GM18870 (cell line): ENCODE results near the gene SLC15A3.
"Not testable (repeated sequence)": the region's sequence is repeated elsewhere in the genome, so short reads cannot be mapped to it uniquely, and the experiment has no call there.

Experiments used
- ATAC-seq: cut with Tn5 transposase; IDR thresholded peaks from one replicate; pipeline ENCODE4 v1.9.1; 2021; ENCODE audit warnings: moderate library complexity; ENCODE audit not compliant: unreplicated experiment

The SLC15A3 gene

GRCh38 chr11:60916669-60917206 lies 35.2 kb downstream of the SLC15A3 start:
- ATAC-seq = no peak

DNA sequence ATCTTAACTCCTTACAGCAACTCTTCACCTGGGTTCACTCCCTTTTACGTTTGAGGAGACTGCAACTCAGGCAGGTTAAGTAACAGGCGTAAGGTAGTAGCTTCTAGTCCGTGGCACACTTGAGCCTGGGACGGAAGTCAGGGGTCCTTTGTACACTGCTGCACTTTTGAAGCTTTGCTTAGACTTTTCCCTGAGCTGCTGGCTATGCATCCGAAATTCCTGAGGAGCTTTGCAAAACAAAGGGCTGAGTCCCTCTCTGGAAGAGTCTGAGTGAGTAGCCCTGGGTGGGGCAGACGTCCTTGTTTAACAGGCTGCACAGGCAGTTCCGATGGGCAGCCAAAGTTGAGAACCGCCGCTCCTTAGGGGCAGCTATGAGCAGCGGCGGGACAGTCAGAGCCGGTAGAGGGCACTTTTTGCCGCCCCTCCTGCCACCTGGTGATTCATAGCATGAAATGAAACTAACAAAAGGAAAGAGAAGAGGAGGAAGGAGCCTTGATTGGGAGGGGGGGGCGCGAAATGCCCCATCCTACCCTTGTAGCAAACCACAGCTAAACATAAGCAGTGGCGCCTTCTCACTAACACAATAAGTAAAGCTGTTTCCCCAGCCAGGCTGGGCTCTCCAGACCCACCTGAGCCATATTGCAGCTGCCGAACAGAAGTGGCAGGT lies 36.6 kb downstream of the SLC15A3 start:
- peak; percentile 47 for ATAC-seq

DNA sequence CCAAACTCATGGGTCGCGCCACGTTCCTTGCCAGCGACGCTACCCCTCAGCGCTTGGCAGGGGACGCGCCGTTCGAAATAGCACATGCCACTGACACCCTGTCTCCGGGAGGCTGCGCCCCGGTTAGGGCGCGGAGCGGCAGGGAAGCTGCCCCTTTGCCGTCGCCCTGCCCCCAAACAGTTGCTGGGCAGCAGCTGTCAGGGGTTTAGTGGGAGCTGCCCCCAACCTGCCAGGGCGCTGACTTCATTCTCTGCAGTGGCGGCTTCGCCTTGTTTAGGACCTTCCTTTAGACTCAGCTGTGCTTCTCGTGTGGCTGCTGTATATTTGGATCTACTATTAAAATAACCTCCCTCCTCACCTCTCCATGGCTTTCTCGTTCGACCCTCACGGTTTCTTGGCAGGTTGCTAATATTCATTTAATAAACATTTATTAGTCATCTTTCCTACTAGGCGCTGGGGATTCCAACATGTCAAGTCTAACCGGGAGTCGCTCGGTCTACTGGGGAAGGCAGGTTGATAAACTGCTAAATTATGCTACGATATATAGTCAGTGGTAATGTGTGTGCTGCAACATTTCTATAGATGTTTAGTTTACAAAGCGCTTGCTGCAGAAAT lies 37.2 kb downstream of the SLC15A3 start:
- no peak for ATAC-seq

DNA sequence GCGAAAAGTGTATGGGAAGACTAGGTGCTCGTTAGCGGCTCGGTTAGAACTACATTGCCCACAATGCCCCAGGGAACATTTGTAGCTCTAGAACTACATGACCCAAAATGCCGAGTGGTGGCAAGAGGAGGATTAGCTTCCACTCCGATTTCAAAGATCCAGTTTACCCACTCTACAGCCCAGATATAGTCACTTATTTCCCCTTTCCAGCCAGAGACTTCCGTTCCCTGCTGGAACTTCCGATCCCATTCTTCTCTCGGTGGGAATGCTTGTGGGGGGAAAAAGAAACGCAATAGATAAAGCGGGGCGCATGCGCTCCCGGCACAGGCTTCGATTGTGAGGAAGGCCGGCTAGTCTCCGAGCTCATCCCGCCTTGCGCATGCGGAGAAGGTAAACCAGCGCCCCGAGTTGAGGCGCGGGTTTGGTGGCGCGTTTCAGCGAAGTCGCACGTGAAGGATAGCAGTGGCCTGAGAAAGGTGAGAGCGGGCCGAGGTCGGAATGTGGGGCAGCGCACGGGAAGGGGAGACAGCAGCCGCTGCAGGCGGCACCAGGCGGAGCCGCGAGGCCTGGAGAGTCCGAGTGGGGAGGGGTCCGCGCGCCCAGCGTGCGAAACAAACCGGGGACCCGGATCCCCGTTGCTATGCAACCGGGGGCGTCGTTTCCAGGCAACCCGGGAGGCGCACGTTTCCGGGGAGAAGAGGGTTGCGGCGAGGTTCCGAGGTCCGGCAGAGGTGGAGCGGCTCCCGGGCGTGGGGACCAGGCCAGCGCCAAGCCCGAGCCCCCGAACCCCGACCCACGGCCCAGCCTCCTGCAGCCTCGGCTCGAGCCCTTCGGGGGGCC lies 38.0 kb downstream of the SLC15A3 start, which contains the start of gene TMEM109:
Gene TMEM109, plus strand, starts transcription at position 366 of the 840 bp plus-strand sequence. CDS start 5,536 bp downstream, outside the sequence.
- ATAC-seq = peak; percentile 38

DNA sequence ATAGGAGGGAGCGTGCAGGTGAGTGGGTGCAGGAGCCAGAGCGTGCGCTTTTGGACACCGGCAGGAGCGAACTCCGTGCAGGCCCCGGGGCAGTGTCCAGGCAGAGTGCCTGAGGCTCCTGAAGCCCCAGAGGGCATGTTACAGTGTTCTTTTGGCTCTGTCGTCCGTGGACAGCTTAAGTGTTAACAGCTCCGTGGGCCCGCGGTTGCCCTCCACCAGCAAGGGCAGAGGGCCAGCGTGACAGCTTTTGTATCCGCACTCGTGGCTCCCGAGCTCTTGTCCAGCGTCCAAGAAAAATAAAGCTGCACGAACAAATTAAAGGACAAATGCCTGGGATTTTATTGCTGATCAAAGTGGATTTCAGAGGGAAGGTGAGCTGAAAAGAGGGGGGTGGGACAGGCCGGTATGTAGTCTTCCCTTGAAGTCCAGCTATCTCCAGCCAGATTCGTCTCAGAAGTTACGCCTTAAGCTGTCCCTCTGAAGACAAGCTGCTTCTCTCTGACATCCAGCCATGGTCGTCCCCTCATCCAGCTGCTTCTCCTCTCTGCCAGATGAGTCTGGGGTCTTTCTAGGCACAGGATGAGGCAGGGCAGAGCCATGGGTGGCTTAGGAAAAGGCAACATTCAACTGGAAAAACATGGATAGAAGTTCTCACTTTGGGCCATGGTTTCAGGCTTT lies 39.0 kb downstream of the SLC15A3 start:
- ATAC-seq = no peak

DNA sequence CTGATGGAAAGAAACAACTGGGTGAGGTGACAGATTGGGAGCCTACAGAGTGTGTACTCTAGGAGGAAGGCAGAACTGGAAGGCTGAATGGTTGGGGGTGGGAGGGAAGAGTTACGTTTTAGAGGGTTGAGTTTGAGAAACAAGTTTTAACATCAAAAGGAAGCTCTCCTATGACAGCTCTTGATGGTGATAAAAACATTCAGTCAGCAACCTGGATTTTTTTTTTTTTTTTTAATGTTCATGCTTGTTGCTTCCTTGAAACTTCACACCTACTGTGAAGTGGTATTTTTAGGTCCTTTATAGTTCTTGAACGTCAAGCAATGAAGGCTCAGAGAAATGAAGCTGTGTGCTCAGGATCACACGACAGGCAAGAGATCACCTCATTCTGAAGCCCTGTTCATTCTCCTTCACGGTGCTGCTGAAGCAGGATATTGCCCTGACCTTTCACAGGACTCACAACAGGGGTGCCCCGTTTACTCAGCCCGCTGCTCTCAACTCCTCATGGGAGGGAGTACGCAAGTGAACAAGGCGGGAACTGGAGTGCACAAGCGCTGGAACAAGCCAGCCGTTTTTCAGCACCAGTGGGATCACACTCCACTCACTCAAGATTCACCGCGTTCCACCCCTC lies 39.6 kb downstream of the SLC15A3 start:
- ATAC-seq = no peak

DNA sequence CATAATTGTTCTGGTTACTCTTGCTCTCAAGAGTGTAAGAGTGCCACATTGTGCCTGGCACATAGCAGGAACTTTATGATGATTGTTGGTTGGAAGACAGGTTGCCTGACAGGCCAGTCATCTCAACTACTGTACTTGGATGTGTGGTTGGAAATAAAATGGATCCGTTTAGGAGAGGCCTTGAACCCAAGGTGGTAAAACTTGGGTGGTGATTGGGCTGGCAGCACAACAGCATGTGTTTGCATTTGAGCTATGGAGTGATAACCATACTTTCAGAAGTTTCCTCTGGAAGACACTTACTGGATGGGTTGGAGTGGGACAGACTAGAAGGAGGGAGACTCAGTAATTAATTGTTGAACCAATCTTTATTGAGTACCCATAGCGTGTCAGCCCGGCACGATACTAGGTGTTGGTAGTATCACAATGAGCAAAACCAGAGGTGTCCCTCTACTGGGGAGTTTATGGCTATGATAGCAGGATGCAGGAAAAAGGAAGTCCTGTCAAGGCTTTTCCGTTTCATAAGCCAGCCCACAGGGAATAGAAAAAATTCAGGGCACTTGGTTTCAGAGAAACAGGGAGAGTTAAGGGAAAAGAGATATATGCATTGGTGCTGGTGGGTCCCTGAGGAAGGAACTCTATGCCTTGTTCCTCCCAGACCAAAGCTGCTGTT lies 41.1 kb downstream of the SLC15A3 start:
- no peak for ATAC-seq

DNA sequence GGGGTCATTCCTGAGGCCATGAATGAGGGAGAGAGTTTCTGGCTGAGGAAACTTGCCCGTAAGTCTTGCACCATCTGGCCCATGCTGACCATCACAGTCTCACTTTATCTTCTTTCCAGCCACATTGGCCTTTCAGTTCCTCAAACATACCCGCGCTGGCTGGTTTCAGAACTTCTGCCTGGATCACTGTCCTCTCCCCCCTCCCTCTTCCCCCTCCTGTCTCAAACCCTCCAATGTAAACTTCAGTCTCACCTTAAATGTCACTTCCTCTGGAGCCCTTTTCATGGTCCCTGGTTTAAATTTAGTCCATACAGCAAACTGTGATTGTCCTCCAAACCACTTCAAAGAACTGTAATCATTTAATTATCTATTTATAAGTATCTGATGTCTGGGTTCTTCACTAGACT lies 41.7 kb downstream of the SLC15A3 start:
- peak; percentile 34 for ATAC-seq

DNA sequence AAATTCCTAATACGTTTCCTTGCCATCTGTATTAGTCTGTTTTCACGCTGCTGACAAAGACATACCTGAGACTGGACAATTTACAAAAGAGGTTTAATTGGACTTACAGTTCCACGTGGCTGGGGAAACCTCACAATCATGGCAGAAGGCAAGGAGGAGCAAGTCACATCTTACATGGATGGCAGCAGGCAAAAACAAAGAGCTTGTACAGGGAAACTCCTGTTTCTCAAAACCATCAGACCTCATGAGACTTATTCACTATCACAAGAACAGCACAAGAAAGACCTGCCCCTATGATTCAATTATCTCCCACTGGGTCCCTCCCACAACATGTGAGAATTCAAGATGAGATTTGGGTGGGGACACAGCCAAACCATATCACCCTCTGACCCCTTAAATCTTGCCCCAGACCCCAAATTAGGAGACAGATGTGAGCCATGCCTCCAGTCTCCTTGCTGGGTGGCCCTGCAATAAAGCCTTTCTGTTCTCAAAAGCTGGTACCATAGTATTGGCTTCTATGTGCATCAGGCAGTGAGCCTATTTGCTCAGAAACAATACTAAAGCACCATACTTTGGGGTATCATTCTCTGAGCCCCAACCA lies 42.2 kb downstream of the SLC15A3 start:
- ATAC-seq = not testable (repeated sequence)

DNA sequence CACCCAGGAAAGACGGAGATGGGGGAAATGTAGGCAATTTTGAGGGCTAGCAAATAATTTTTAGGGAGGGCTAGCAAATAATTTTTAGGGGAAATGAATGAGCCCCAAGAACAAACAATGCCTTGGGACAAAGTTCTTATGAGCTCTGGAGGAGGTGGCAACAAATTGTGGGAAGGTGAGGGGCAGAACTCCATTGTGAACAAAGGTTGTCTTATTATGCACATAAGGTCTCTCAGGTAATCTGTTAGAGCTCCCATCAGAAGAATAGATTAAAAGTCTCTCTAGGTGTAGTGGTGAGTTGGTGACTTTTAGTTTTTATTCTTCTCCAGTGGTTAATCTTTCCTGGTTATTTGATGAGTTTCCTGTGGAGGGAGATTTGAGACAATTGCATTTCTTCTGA lies 43.2 kb downstream of the SLC15A3 start:
- ATAC-seq = no peak

DNA sequence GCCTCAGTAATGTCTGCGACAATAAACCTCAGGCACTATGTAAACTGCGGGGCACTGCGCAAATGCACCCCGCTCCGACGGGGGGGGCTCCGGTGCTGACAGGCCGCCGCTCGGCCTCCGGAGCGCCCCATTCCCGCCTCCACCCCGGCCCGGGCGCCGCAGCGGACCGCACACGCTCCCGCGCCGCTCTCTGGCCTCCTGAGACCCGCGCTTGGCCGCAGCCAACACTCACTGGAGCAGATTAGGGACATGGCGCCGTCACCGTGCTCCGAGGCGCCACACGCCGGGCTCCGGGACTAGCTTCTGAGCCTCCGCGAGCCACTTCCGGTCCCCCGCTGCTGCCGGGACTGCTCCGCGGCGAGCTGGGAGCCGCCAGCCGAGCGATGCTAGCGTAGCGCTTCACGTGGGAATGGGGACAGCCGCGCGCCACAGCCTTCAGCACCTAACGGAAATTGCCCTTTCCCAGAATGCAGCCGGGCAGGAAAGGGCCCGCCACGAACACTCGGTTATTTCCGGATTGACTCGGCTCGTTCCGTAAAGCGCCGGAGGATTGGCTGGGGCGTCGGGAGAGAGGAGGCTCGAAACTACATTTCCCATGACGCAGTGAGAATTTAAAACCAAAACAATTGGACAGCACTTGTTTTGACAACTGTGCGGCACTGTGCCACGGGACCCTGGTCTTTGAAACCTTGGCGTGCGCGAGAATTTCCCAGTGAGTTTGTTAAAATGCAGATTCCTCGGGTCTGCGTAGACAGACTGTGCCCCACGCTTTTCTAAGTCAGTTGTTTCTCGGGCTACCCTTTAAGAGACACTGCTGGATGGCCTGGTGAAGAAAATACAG lies 45.6 kb downstream of the SLC15A3 start, which contains the start of gene PRPF19:
Gene PRPF19, minus strand, starts transcription at position 454 of the 841 bp plus-strand sequence. Its CDS starts 203 bp downstream, at position 251.
- peak; percentile 70 for ATAC-seq

DNA sequence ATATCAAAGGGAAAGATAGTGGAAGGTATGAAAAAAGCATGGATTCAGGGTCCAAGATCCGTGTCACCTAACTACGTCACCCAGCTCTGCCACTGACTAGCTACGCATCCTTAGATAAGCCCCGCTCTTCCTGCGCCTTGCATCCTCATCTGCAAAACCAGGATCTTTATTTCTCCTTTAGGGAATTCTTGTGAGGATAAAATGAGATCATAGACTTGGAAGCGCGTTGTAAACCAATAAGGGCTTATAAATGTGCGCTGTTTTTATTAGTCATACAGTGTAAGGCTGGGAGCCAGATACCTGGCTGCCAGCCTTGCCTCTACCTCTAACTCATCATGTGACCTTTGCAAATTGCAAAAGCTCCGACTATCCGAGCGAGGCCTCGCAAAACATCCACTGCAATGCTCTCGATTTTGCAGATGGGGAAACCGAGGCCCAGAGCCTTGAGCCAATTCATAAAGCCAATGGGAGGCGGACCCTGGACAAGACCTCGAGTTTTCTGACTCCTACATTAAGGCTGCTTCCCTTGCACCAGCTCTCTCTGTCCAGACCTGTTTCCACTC lies 46.3 kb downstream of the SLC15A3 start:
- no peak for ATAC-seq

DNA sequence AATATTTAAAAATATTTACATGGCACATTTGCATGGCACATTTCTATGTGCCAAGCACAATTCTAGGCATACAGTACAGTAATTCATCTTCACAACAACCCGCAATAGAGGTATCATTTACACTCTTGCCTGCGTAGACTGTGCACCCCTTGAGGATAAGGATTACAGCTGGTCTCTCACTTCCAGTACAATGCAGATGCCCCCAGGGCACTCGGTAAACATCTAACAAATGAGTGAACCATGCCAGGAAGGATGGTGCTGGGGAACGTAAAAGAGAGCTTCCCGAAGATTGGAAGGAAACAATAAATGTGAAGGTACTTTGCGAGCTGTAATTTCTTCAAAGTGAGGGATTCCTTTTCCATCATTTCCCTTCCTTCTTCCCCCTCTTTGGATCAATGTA lies 46.9 kb downstream of the SLC15A3 start:
- no peak for ATAC-seq

DNA sequence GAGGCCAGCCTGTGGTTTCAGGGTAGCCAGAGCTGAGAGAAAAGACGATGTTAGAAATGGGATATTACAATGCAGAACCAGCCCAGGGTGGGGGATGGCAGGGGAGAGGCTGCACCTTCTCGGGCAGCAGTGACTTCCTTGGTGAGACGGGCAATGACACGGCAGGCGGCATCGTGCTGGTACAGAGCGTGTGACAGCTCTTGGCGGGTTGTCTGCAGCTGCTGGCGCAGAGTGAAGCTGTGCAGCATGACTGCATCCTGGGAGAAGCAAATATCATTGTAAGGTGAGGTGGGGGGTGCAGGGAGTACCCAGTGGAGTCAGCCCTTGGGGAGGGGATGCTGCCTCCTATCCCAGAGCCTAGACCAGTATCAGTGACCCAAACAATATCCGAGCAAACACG lies 49.4 kb downstream of the SLC15A3 start:
- ATAC-seq = no peak

GRCh38 chr11:60900673-60901404 lies 51.1 kb downstream of the SLC15A3 start:
- ATAC-seq = no peak

GRCh38 chr11:60899977-60900376 lies 52.0 kb downstream of the SLC15A3 start:
- ATAC-seq = no peak
